PFSK-1 (cell line): Measurements from ENCODE around the gene SCYGR2.

Experiments
- POLR2AphosphoS5 ChIP-seq: IDR thresholded peaks from 2 replicates; pipeline ENCODE4 v1.6.1; 2012; ENCODE audit warnings: low read depth, mild to moderate bottlenecking, control low read depth, low read length, moderate library complexity
- REST ChIP-seq, 2 experiments: IDR thresholded peaks; 2 replicates each; pipeline versions ENCODE4 v1.6.1 to v1.8.0; 2011 to 2012; ENCODE audit warnings: low read depth in 2 of 2, low read length in 2 of 2, control low read depth in 1 of 2, inconsistent platforms in 1 of 2, mild to moderate bottlenecking in 1 of 2, moderate library complexity in 1 of 2; ENCODE audit not compliant: insufficient read depth in 1 of 2
- SIN3A ChIP-seq: IDR thresholded peaks from 2 replicates; pipeline ENCODE4 v1.6.1; 2012; ENCODE audit warnings: mild to moderate bottlenecking, low read length, moderate library complexity, borderline replicate concordance; ENCODE audit not compliant: insufficient read depth

GRCh38 chr2:227597036-227597435 is 1.7 kb upstream of the SCYGR2 start:
- TF ChIP-seq REST (IDR thresholded peaks at IDR 0.05; ENCODE audit: insufficient read depth in 1 of 2, low read depth in 2 of 2, low read length in 2 of 2) (no peak), SIN3A (no peak), POLR2AphosphoS5 (no peak)
